ENCODE measurements around the gene CCL2. TPM values are rescaled to one million over a fixed set of nuclear protein-coding genes. Genes with fewer than 3 reads are reported as not detected.

The CCL2 gene
- polyA plus RNA-seq, 3 donors = 14.9 to 17.8 (median 15.7) TPM

- no peak for DNase-seq
Observed at GRCh38 chr17:34230342-34230741, 24.7 kb upstream of the CCL2 start.

GRCh38 chr17:34234616-34235015 lies 20.5 kb upstream of the CCL2 start:
- DNase-seq = no peak

DNA sequence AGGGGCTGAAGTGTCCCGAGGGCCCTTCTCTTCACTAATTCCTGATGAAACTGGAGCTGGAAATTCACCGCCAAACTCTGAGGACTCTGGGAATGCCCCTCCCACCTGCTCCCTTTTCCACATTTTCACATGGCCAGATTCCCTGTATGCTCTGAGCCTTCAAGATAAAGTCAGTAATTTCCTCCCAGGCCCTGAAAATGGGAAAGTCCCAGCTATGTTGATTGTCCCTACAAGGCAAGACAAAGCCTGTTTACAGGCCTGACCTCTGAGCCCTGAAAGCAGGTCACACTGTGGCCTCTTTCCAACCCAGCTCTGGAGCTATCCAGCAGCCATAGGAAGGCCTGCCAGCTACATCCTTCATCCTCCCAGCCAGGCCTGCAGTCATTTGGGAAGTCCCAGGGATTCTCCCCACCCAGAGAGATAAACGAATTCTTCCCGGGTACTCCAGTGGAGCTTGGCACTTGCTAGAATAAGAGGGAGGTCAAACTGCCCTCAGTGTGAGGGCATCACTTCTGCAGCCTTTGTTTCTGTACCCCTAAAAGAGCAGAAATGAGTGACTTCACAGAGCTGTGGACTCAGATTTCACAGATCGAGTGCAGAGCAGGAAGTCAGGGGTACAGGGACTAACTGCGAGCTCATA lies 19.6 kb upstream of the CCL2 start:
- no peak for DNase-seq

DNA sequence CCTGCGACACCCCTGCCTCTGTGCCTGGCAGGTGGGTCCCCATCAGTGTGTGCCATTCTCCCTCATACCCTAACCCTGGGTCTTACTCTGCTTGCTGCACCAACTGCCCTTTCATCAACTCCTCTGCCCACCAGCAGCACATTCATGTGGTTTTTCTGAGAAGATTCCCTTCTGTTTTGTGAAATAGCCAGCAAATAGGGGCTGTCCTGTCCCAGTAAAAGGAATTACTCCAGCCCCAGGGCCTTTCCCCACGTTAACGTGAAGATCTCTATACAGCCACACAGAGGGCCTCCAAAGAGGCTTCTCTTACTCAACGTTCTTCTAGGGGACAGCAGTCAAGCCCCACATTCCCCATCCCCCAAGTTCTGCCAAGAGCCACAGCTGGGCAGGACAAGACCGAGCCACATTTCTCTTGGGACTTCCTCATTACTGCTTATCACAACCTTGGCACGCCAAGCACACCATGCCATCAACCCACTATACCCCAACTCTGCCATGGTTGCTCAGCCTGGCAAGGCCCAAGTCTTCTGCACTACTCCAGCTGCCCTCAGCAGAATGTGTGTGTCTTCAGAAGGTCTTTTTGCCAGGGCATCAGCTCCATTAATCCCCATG lies 18.7 kb upstream of the CCL2 start:
- DNase-seq = no peak

DNA sequence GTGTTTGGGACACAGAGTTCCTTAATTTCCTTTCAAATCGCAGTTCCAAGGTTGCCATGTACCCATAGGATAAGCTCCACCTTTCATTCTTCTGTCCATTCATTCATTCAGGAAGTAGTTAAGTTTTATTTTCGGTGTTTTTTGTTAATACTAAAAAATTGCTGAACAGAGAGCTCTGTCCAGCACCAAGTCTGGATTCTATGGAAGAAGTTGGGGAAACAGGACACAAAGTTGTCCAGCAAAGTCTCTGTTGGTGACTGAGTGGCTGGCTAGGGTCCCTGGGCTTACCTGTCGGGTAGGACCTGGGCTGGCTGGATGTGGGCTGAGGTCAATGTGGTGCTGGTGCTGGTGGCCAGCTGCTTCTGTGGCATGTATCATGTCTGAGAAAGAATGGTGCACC lies 17.6 kb upstream of the CCL2 start:
- no peak for DNase-seq

GRCh38 chr17:34241062-34241461 lies 14.0 kb upstream of the CCL2 start:
- DNase-seq = no peak

- no peak for DNase-seq
Observed at GRCh38 chr17:34242587-34243363, 12.3 kb upstream of the CCL2 start.

GRCh38 chr17:34243364-34244320 lies 11.4 kb upstream of the CCL2 start:
- no peak for DNase-seq

DNA sequence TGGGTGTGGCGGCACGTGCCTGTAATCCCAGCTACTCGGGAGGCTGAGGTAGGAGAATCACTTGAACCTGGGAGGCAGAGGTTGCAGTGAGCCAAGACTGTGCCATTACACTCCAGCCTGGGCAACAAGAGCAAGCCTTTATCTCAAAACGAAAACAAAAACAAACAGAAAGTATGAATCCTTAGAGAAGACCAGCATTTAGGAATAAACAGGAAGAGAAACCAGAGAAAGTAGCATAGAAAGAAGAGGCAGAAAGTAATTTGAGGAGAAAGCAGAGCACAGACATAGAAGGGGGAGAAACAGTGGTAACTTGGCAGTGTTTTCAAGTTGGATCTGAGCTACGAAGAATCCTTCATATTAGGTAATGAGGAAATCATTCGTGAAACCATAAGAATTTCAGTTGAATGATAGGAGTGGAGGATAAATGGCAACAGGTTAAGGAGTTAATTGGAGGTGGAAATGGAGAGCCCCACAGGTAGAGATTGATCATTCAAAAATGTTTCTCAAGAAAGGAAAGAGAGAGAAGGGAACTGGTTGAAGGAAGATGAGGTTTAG lies 9.7 kb upstream of the CCL2 start:
- DNase-seq = no peak

DNA sequence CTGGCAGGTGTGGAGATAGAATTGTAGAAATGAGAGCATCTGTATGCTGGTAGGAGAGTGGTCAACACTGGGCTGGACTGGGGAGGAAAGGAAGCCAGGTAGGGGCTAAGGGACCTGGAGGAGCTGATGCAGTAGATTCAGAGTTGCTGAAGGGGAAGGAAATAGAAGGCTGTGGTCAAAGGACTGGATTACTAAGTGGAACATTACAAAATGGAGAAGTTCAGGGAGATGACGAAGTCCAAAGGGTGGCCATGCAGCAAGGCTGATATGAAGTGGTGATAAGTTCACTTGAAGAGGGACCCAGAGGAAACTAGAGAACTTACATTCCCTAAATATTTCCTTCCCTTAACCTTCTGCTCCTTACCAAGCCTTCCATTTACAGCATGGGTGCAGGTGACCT lies 8.6 kb upstream of the CCL2 start:
- DNase-seq = no peak

GRCh38 chr17:34246881-34247280 lies 8.2 kb upstream of the CCL2 start:
- DNase-seq = no peak

DNA sequence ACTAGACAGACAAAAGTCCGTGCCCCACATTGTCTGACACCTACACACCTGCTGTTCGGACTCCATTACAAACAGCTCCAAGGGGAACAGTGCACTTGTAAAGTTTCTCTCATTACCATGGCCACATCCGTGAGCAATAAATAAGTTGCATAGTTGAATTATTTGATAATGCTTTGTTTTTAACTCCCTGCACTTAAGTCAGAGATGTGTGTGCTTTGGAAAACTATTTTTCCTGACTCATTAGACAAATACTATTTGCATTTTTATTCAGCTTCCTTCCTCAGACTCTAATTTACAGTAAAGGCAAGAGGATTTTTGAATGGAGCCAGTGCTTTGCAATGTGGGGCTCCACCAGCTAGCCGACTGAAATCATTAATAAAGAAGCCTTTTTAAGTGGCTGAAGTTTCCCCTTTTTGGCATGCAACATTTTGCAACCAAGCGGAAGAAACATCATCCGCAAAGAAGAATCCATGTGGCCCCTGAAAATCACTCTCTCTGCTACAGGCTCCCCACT lies 6.5 kb upstream of the CCL2 start:
- DNase-seq = no peak

GRCh38 chr17:34249061-34249460 lies 6.0 kb upstream of the CCL2 start:
- DNase-seq = no peak

DNA sequence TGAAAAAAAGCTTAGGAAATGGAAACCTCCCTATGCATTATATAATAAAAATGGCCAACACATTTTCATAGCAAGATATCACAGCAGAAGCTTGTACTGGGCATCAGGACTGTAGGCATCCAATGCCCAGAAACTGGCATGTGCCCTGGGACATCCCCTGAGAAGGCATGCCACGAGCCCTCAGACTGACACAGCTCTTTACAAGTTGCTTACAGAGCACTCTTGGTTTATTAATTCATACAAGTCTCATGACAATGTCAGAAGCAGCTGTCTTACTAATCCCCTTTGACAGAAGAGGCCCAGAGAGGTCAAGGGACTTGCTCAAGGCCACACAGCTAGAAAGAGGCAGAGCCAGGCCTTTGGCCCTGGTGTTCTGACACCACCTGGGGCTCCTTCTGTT lies 5.6 kb upstream of the CCL2 start:
- DNase-seq = no peak

GRCh38 chr17:34251186-34251585 lies 3.9 kb upstream of the CCL2 start:
- no peak for DNase-seq

DNA sequence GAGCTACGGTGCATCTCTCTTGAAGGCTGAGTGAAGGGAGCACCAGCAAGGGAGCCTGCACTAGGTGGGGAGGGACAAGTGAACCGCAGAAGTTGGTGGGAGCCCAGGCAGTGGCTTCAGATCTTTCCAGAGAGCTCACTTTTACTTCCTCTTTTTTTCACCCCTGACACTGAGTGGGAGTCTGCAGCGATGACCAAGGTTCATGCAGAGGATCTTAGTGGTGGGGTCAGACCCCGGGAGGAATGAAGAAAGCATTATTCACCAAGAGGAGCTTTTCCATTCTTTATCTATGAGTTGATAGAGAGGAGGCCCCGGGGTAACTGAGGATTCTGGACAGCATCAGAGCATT lies 3.0 kb upstream of the CCL2 start:
- no peak for DNase-seq

DNA sequence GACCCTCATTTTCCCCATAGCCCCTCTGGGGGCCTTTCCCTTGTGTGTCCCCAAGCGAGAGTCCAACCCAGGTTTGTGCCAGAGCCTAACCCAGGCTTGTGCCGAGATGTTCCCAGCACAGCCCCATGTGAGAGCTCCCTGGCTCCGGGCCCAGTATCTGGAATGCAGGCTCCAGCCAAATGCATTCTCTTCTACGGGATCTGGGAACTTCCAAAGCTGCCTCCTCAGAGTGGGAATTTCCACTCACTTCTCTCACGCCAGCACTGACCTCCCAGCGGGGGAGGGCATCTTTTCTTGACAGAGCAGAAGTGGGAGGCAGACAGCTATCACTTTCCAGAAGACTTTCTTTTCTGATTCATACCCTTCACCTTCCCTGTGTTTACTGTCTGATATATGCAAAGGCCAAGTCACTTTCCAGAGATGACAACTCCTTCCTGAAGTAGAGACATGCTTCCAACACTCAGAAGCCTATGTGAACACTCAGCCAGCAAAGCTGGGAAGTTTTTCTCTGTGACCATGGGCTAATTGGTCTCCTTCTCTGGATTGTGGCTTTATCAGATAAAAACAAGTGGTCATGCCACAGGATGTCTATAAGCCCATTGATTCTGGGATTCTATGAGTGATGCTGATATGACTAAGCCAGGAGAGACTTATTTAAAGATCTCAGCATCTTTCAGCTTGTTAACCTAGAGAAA lies 2.5 kb upstream of the CCL2 start:
- peak; percentile 82 for DNase-seq

DNA sequence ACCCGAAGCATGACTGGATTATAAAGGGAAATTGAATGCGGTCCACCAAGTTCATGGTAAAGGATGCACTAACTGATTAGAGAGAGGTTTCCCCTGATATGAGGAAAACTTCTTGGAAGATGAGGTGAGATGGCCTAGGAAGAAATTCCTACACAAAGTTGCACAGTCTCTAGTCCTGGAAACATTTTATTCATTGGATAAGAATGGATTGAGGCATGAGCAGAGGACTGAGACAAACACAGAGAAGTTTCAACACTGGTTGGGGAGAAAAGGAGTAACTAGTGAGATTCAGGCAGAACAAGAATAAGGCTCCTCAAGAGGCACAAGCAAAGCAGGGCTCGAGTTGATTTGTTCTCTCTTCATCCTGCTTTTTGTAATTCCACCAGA lies 2.0 kb upstream of the CCL2 start:
- no peak for DNase-seq

- no peak for DNase-seq
Observed at GRCh38 chr17:34254146-34254545, 939 bp upstream of the CCL2 start.

DNA sequence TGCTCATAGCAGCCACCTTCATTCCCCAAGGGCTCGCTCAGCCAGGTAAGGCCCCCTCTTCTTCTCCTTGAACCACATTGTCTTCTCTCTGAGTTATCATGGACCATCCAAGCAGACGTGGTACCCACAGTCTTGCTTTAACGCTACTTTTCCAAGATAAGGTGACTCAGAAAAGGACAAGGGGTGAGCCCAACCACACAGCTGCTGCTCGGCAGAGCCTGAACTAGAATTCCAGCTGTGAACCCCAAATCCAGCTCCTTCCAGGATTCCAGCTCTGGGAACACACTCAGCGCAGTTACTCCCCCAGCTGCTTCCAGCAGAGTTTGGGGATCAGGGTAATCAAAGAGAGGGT lies 272 bp downstream of the CCL2 start:
- no peak for DNase-seq

- DNase-seq = no peak
Observed at GRCh38 chr17:34255841-34256240, 756 bp downstream of the CCL2 start.
